Tibial nerve (tissue), 4 donors: Measurements from ENCODE around the gene TRIM25. TPM values are rescaled to one million over a fixed set of nuclear protein-coding genes. Genes with fewer than 3 reads are reported as not detected.

Experiments used
- DNase-seq, 2 donors: peaks; one replicate each; pipeline ENCODE4 v3.0.0-alpha.2; 2019; ENCODE audit warnings: low spot score in 2 of 2
- H3K27ac ChIP-seq, 4 donors: fragments of 200-600 bp; sonication (generic) in 3 of 4; one replicate each; pipeline ENCODE4 v1.5.1; 2017 to 2019; ENCODE audit warnings: mild to moderate bottlenecking in 1 of 4
- H3K27me3 ChIP-seq, 2 donors: fragments of 200-600 bp; sonication (generic) in 1 of 2; one replicate each; pipeline versions ENCODE4 v1.5.1 to v1.6.0; 2017 to 2019
- H3K36me3 ChIP-seq, 3 donors: fragments of 200-600 bp; sonication (generic); one replicate each; pipeline ENCODE4 v1.5.1; 2018 to 2019
- H3K4me1 ChIP-seq, 4 donors: fragments of 200-600 bp; sonication (generic) in 3 of 4; one replicate each; pipeline ENCODE4 v1.5.1; 2017 to 2019
- H3K4me3 ChIP-seq, 4 donors: fragments of 200-600 bp; sonication (generic) in 3 of 4; one replicate each; pipeline ENCODE4 v1.5.1; 2017 to 2019; ENCODE audit warnings: mild to moderate bottlenecking in 1 of 4, moderate library complexity in 1 of 4
- H3K9me3 ChIP-seq, 4 donors: fragments of 200-600 bp; sonication (generic) in 3 of 4; one replicate each; pipeline ENCODE4 v1.5.1; 2017 to 2019
- CTCF ChIP-seq, 5 experiments: fragments of 200-600 bp in 3 of 5; fragments of 450-650 bp in 2 of 5; sonication (generic) in 3 of 5; IDR thresholded peaks; one replicate each; pipeline ENCODE4 v1.5.1; 2016 to 2019; ENCODE audit warnings: antibody characterized with exemption in 5 of 5, mild to moderate bottlenecking in 3 of 5, moderate library complexity in 2 of 5
- EP300 ChIP-seq, 2 donors: sonication (generic); formaldehyde crosslinking; IDR thresholded peaks; one replicate each; pipeline ENCODE4 v1.6.1; 2017; ENCODE audit warnings: antibody characterized with exemption in 2 of 2, mild to moderate bottlenecking in 1 of 2
- POLR2A ChIP-seq, 2 donors: fragments of 450-650 bp; IDR thresholded peaks; one replicate each; pipeline ENCODE4 v1.6.1; 2017; ENCODE audit warnings: antibody characterized with exemption in 2 of 2, mild to moderate bottlenecking in 2 of 2, moderate library complexity in 2 of 2
- WGBS, 2 donors: methylation state at CpG; one replicate each; pipeline ENCODE4 v1.1.5; 2018; 5-methylcytosine and 5-hydroxymethylcytosine counted together
- total RNA-seq, 4 donors: library from RNA; depleted of rRNA; stranded (reverse); fragments of >200 nt; gene quantifications; one replicate each; pipeline ENCODE4 v1.1.0, GENCODE V29; 2016

TRIM25 gene
- total RNA-seq, 4 donors from 2014 or later, result 19.9 to 49.2 (median 31.5) TPM

- Histone ChIP-seq H3K4me3 (no peak overlapping the region), H3K27ac (no peak overlapping the region), H3K4me1 (no peaks in the 10 kb centered on the region), H3K9me3 (no peaks in the 10 kb centered on the region), H3K27me3 (no peaks in the 10 kb centered on the region), H3K36me3 (peaks cover 0 to 44% (median 4%) of the 10 kb centered on the region in 3 donors)
- WGBS, 2 donors, result 93 to 96% methylated on average over 8 of the region's 8 CpGs
- DNase-seq, result no peak
- no peak for TF ChIP-seq EP300 (IDR thresholded peaks at IDR 0.05)
- no peak for TF ChIP-seq POLR2A (IDR thresholded peaks at IDR 0.05)
- no peak for TF ChIP-seq CTCF (IDR thresholded peaks at IDR 0.05)
Observed at GRCh38 chr17:56933151-56933745, 19.4 kb upstream of the TRIM25 start.

DNA sequence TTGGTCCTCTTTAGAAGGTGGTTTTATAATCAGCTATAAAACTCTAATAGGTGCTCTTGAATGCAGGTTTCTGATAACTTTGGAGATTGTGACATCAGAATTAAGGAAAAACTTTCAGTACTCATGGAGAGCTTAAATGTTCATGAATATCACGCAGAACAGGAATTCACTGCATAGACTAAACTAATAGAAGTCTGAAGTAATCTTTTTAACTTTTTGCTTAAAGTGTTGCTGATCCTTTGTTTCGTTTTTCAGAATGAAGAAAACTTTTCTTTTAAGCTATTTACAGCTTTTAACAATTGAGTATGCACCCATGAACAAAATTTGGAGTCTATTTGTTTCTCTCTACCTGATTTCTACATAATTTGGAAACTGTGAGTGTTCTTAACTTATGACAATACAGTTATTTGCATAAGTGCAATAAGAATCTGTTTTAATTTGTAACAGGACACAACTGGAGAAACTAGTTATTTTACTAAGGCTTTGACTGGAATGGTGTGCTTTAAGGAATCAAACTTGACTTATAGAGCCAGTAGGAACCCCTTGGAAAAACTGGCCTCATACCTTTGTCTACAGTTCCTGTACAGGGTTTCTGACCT, 17.0 kb upstream of the TRIM25 start:
- DNase-seq, result no peak
- no peak overlapping the region for H3K27ac ChIP-seq
- H3K9me3 ChIP-seq, result no peaks in the 10 kb centered on the region
- WGBS, 2 donors, result 90 to 93% methylated on average over 2 of the region's 2 CpGs
- H3K36me3 ChIP-seq, result peaks cover 0 to 21% (median 0%) of the 10 kb centered on the region in 3 donors
- no peak overlapping the region for H3K4me3 ChIP-seq
- no peak for TF ChIP-seq CTCF (IDR thresholded peaks at IDR 0.05)
- no peak for TF ChIP-seq EP300 (IDR thresholded peaks at IDR 0.05)
- TF ChIP-seq POLR2A (IDR thresholded peaks at IDR 0.05), result no peak
- no peaks in the 10 kb centered on the region for H3K27me3 ChIP-seq
- H3K4me1 ChIP-seq, result no peaks in the 10 kb centered on the region

- Histone ChIP-seq H3K4me3 (no peak overlapping the region), H3K27ac (no peak overlapping the region), H3K4me1 (no peaks in the 10 kb centered on the region), H3K27me3 (no peaks in the 10 kb centered on the region), H3K9me3 (no peaks in the 10 kb centered on the region), H3K36me3 (peaks cover 0 to 8% (median 0%) of the 10 kb centered on the region in 3 donors)
- DNase-seq, result no peak
- no peak for TF ChIP-seq CTCF (IDR thresholded peaks at IDR 0.05)
- TF ChIP-seq EP300 (IDR thresholded peaks at IDR 0.05), result no peak
- TF ChIP-seq POLR2A (IDR thresholded peaks at IDR 0.05), result no peak
Observed at GRCh38 chr17:56929362-56929969, 15.6 kb upstream of the TRIM25 start.

DNA sequence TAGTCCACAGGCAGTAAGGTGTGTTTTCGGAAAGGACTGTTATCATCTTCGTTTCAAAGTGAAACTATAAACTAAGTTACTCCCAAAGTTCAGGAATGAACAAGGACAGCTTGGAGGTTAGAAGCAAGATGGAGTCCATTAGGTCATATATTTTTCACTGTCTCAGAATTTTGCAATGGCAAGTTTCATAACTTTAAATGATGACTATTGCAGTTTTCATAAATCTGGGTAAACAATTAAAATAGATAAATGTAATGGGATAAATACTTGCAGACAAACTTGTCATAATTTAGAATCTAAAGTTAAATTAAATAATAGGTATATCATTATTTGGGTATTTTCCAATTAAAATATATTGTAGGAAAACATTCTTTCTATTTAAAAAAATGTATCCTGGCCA, 14.7 kb upstream of the TRIM25 start:
- Histone ChIP-seq H3K27me3 (no peaks in the 10 kb centered on the region), H3K36me3 (no peaks in the 10 kb centered on the region), H3K4me1 (no peaks in the 10 kb centered on the region), H3K27ac (no peak overlapping the region), H3K9me3 (no peaks in the 10 kb centered on the region), H3K4me3 (no peak overlapping the region)
- TF ChIP-seq CTCF (IDR thresholded peaks at IDR 0.05) (no peak), POLR2A (IDR thresholded peaks at IDR 0.05) (no peak), EP300 (IDR thresholded peaks at IDR 0.05) (no peak)
- WGBS, 2 donors, result 93 to 96% methylated on average over 2 of the region's 2 CpGs
- DNase-seq, result no peak

DNA sequence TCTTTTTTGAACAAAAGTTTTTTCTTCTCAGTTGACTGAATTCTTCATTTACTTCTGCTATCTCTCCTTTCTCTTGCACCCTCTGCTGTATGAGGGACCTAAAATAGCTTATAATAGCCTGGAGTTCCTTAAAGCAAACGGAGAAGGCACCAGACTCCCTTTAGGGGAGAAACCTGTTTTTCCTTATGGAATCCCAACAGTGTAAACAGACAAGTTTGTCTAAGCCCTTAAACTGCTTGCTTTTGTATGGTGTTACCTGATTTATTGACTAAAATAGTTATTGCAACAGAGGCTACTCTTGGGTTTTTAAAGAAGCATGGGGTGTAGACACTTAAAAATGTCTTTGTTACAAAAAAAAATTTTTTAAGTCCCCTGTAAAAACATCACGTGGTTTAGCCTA, 12.9 kb upstream of the TRIM25 start:
- no peak for TF ChIP-seq CTCF (IDR thresholded peaks at IDR 0.05)
- no peak for TF ChIP-seq POLR2A (IDR thresholded peaks at IDR 0.05)
- no peak for TF ChIP-seq EP300 (IDR thresholded peaks at IDR 0.05)
- WGBS, 2 donors, result 57 to 62% methylated on average over 2 of the region's 2 CpGs
- no peak overlapping the region for H3K27ac ChIP-seq
- no peaks in the 10 kb centered on the region for H3K9me3 ChIP-seq
- no peaks in the 10 kb centered on the region for H3K36me3 ChIP-seq
- H3K4me3 ChIP-seq, result no peak overlapping the region
- DNase-seq, result no peak
- H3K4me1 ChIP-seq, result no peaks in the 10 kb centered on the region
- H3K27me3 ChIP-seq, result no peaks in the 10 kb centered on the region
